K562 (cell line): ENCODE data around the gene CORO6. TPM values are rescaled to one million over a fixed set of nuclear protein-coding genes. Genes with fewer than 3 reads are reported as not detected.
A peak's percentile ranks its signal among the peaks of the same experiment; 100 is the strongest.

Source experiments
- CBX8 ChIP-seq: fragments of 200-600 bp; sonication (generic); IDR thresholded peaks from 2 replicates; pipeline ENCODE4 v1.6.1; 2012; ENCODE audit warnings: borderline replicate concordance, mixed run types, low read depth, mild to moderate bottlenecking, moderate library complexity, mixed read lengths, low read length, control low read depth, inconsistent platforms; ENCODE audit not compliant: poor library complexity, severe bottlenecking; ENCODE audit errors: extremely low read depth
- NFXL1 ChIP-seq: fragments of 450-650 bp; formaldehyde crosslinking; IDR thresholded peaks from 2 replicates; pipeline ENCODE4 v1.4.0; 2021; ENCODE audit warnings: mild to moderate bottlenecking
- NR3C1 ChIP-seq: sonication (generic); formaldehyde crosslinking; IDR thresholded peaks from 2 replicates; pipeline ENCODE4 v1.8.1; 2022; ENCODE audit warnings: missing genetic modification reagents
- PCBP1 ChIP-seq: fragments of 200-400 bp; formaldehyde crosslinking; IDR thresholded peaks from 2 replicates; pipeline ENCODE4 v1.6.1; 2018; ENCODE audit warnings: mild to moderate bottlenecking, low read depth, low read length; ENCODE audit not compliant: poor library complexity, severe bottlenecking
- PHF21A ChIP-seq: fragments of 450-650 bp; IDR thresholded peaks from 2 replicates; pipeline ENCODE4 v1.6.1; 2017; ENCODE audit warnings: low read depth, borderline replicate concordance
- SIN3A ChIP-seq, 2 experiments: fragments of 150-350 bp in 1 of 2; IDR thresholded peaks; 2 replicates each; pipeline ENCODE4 v1.6.1; 2011 to 2016; ENCODE audit warnings: borderline replicate concordance in 2 of 2, low read depth in 2 of 2, low read length in 2 of 2, mild to moderate bottlenecking in 2 of 2, moderate library complexity in 2 of 2; ENCODE audit not compliant: control insufficient read depth in 1 of 2
- SMAD3 ChIP-seq: fragments of 450-650 bp; formaldehyde crosslinking; conservative IDR thresholded peaks from 2 replicates; pipeline ENCODE4 v1.4.0; 2020; ENCODE audit warnings: mild to moderate bottlenecking
- SRSF1 ChIP-seq: fragments of 200-400 bp; formaldehyde crosslinking; IDR thresholded peaks from 2 replicates; pipeline ENCODE4 v1.6.1; 2017; ENCODE audit warnings: mild to moderate bottlenecking, low read depth, low read length, moderate library complexity
- SUPT5H ChIP-seq: fragments of 450-650 bp; IDR thresholded peaks from 2 replicates; pipeline ENCODE4 v1.6.1; 2016
- TCF3 ChIP-seq: sonication (generic); formaldehyde crosslinking; IDR thresholded peaks from 2 replicates; pipeline ENCODE4 v1.4.0; 2020; ENCODE audit warnings: mild to moderate bottlenecking, missing genetic modification reagents
- ZEB2 ChIP-seq: fragments of 450-650 bp; IDR thresholded peaks from 2 replicates; pipeline ENCODE4 v1.6.1; 2016
- ZNF780A ChIP-seq: fragments of 250-450 bp; sonication (Bioruptor Pico); IDR thresholded peaks from 2 replicates; pipeline ENCODE4 v1.5.0; 2021; ENCODE audit warnings: mild to moderate bottlenecking
- polyA plus RNA-seq, 8 experiments: library from polyadenylated mRNA; depleted of rRNA in 4 of 8; stranded (reverse) in 5 of 8; unstranded in 3 of 8; fragments of >200 nt; fragmentation: Nextera tagmentation in 2 of 8; fragmentation: Illumina TruSeq in 1 of 8; extraction: Ambion mirVana in 2 of 8; extraction: Trizol in 1 of 8; gene quantifications; 2 replicates each; pipeline versions ENCODE4 v1.2.1 to v1.2.3, GENCODE V29; 2011 to 2014; ENCODE audit warnings: inconsistent platforms in 1 of 8, missing spikeins in 1 of 8
- total RNA-seq, 7 experiments: library from RNA; depleted of rRNA in 6 of 7; stranded (reverse); fragments of >200 nt in 6 of 7; fragmentation: Illumina TruSeq in 2 of 7; extraction: Trizol in 2 of 7; gene quantifications; 2 replicates each; pipeline versions ENCODE4 v1.2.1 to v1.2.3, GENCODE V29; 2011 to 2021; ENCODE audit warnings: low replicate concordance in 1 of 7
- TF ChIP-seq, protein P1 (sequence below): fragments of 250-450 bp; sonication (Bioruptor Pico); IDR thresholded peaks from 2 replicates; pipeline ENCODE4 v1.4.0; 2020
- TF ChIP-seq, protein P2 (sequence below): fragments of 250-450 bp; sonication (Bioruptor Pico); IDR thresholded peaks from 2 replicates; pipeline ENCODE4 v1.5.0; 2020; ENCODE audit warnings: mild to moderate bottlenecking
- TF ChIP-seq, protein P3 (sequence below): fragments of 450-650 bp; formaldehyde crosslinking; IDR thresholded peaks from 2 replicates; pipeline ENCODE4 v1.4.0; 2020; ENCODE audit warnings: mild to moderate bottlenecking, moderate library complexity
- TF ChIP-seq, protein P4 (sequence below): sonication (generic); formaldehyde crosslinking; IDR thresholded peaks from 2 replicates; pipeline ENCODE4 v1.8.0; 2022; ENCODE audit warnings: mild to moderate bottlenecking, missing genetic modification reagents

Gene CORO6
- total and polyA plus RNA-seq, 9 of the 15 experiments (the other 6 are each of a cell fraction or from before 2014, with no cell fraction given): 0.04 to 11.9 (median 2.4) TPM

DNA sequence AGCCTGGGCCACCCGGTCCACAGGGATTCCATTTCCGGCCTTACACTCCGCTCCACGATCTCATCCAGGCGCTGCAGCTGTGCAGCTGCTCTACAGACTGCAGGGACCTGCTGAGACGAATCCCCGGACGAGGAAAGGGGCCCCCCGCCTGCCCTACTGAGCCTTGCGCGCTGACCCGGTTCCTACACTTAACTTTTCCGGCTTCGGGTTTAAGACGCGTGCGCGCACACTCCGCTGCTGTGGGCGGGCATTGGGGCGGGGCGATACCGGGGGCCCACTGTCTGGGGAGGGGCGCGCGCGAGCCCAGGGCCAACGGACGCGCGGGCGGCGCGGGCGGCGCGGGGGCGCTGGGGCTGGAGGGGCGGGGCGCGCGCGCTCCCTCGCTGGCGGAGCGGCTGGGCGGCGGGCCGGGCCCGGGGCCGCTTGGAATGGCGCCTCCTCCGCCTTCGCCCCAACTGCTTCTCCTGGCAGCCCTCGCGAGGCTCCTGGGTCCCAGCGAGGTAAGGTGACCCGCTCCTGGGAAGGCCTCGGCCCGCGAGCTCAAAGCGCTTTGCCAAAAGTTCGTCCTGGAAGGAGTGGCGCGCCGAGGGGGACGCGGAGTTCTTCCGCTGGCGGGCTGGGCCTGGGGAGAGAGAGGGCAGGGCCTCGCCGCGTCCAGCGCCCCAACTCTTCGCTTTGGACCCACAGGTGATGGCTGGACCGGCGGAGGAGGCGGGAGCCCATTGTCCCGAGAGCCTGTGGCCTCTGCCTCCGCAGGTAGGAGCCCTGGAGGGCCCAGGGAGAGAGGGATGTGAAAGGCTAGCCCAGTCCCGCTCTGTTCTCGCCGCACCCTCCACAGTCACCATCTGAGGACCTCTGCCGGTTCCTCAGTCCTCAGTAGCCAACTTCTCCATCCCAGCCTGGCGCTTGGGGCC lies 54.1 kb downstream of the CORO6 start, which contains the start of gene TP53I13 (continued):
- TF ChIP-seq, protein P1, sequence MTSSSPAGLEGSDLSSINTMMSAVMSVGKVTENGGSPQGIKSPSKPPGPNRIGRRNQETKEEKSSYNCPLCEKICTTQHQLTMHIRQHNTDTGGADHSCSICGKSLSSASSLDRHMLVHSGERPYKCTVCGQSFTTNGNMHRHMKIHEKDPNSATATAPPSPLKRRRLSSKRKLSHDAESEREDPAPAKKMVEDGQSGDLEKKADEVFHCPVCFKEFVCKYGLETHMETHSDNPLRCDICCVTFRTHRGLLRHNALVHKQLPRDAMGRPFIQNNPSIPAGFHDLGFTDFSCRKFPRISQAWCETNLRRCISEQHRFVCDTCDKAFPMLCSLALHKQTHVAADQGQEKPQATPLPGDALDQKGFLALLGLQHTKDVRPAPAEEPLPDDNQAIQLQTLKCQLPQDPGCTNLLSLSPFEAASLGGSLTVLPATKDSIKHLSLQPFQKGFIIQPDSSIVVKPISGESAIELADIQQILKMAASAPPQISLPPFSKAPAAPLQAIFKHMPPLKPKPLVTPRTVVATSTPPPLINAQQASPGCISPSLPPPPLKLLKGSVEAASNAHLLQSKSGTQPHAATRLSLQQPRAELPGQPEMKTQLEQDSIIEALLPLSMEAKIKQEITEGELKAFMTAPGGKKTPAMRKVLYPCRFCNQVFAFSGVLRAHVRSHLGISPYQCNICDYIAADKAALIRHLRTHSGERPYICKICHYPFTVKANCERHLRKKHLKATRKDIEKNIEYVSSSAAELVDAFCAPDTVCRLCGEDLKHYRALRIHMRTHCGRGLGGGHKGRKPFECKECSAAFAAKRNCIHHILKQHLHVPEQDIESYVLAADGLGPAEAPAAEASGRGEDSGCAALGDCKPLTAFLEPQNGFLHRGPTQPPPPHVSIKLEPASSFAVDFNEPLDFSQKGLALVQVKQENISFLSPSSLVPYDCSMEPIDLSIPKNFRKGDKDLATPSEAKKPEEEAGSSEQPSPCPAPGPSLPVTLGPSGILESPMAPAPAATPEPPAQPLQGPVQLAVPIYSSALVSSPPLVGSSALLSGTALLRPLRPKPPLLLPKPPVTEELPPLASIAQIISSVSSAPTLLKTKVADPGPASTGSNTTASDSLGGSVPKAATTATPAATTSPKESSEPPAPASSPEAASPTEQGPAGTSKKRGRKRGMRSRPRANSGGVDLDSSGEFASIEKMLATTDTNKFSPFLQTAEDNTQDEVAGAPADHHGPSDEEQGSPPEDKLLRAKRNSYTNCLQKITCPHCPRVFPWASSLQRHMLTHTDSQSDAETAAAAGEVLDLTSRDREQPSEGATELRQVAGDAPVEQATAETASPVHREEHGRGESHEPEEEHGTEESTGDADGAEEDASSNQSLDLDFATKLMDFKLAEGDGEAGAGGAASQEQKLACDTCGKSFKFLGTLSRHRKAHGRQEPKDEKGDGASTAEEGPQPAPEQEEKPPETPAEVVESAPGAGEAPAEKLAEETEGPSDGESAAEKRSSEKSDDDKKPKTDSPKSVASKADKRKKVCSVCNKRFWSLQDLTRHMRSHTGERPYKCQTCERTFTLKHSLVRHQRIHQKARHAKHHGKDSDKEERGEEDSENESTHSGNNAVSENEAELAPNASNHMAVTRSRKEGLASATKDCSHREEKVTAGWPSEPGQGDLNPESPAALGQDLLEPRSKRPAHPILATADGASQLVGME (CRISPR knock-in tag): 0 out of 2 replicates have a peak, but pooled peaks have one; percentile 19
- TF ChIP-seq PCBP1: no peak
- TF ChIP-seq TCF3 (CRISPR knock-in tag): no peak
- TF ChIP-seq ZEB2: peak; percentile 28; the same call in 1 of the 2 replicates
- TF ChIP-seq ZNF780A (CRISPR knock-in tag): no peak
- TF ChIP-seq, protein P2, sequence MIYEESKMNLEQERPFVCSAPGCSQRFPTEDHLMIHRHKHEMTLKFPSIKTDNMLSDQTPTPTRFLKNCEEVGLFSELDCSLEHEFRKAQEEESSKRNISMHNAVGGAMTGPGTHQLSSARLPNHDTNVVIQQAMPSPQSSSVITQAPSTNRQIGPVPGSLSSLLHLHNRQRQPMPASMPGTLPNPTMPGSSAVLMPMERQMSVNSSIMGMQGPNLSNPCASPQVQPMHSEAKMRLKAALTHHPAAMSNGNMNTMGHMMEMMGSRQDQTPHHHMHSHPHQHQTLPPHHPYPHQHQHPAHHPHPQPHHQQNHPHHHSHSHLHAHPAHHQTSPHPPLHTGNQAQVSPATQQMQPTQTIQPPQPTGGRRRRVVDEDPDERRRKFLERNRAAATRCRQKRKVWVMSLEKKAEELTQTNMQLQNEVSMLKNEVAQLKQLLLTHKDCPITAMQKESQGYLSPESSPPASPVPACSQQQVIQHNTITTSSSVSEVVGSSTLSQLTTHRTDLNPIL (CRISPR knock-in tag): no peak
- TF ChIP-seq NR3C1 (CRISPR knock-in tag): no peak
- no peak for TF ChIP-seq CBX8
- TF ChIP-seq SMAD3 (CRISPR knock-in tag): no peak
- no peak for TF ChIP-seq PHF21A
- peak; percentile 7 to 39; a peak in 1 of 4 replicates for TF ChIP-seq SIN3A (IDR thresholded peaks at IDR 0.05; ENCODE audit: borderline replicate concordance in 2 of 2, control insufficient read depth in 1 of 2, low read depth in 2 of 2, low read length in 2 of 2)
- TF ChIP-seq, protein P3, sequence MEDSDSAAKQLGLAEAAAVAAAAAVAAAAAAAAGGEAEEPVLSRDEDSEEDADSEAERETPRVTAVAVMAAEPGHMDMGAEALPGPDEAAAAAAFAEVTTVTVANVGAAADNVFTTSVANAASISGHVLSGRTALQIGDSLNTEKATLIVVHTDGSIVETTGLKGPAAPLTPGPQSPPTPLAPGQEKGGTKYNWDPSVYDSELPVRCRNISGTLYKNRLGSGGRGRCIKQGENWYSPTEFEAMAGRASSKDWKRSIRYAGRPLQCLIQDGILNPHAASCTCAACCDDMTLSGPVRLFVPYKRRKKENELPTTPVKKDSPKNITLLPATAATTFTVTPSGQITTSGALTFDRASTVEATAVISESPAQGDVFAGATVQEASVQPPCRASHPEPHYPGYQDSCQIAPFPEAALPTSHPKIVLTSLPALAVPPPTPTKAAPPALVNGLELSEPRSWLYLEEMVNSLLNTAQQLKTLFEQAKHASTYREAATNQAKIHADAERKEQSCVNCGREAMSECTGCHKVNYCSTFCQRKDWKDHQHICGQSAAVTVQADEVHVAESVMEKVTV (CRISPR knock-in tag): no peak
- no peak for TF ChIP-seq SRSF1
- TF ChIP-seq, protein P4, sequence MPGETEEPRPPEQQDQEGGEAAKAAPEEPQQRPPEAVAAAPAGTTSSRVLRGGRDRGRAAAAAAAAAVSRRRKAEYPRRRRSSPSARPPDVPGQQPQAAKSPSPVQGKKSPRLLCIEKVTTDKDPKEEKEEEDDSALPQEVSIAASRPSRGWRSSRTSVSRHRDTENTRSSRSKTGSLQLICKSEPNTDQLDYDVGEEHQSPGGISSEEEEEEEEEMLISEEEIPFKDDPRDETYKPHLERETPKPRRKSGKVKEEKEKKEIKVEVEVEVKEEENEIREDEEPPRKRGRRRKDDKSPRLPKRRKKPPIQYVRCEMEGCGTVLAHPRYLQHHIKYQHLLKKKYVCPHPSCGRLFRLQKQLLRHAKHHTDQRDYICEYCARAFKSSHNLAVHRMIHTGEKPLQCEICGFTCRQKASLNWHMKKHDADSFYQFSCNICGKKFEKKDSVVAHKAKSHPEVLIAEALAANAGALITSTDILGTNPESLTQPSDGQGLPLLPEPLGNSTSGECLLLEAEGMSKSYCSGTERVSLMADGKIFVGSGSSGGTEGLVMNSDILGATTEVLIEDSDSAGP (CRISPR knock-in tag): no peak
- TF ChIP-seq NFXL1 (CRISPR knock-in tag): no peak
- peak; percentile 79; the same call in 1 of the 2 replicates for TF ChIP-seq SUPT5H
